Measurements from ENCODE around the gene DDX10.

- TF ChIP-seq, protein P1, sequence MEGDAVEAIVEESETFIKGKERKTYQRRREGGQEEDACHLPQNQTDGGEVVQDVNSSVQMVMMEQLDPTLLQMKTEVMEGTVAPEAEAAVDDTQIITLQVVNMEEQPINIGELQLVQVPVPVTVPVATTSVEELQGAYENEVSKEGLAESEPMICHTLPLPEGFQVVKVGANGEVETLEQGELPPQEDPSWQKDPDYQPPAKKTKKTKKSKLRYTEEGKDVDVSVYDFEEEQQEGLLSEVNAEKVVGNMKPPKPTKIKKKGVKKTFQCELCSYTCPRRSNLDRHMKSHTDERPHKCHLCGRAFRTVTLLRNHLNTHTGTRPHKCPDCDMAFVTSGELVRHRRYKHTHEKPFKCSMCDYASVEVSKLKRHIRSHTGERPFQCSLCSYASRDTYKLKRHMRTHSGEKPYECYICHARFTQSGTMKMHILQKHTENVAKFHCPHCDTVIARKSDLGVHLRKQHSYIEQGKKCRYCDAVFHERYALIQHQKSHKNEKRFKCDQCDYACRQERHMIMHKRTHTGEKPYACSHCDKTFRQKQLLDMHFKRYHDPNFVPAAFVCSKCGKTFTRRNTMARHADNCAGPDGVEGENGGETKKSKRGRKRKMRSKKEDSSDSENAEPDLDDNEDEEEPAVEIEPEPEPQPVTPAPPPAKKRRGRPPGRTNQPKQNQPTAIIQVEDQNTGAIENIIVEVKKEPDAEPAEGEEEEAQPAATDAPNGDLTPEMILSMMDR (IDR thresholded peaks at IDR 0.05): no peak
- no peak for TF ChIP-seq ZFX (IDR thresholded peaks at IDR 0.05; ENCODE audit: borderline replicate concordance)
These were observed 221.3 kb downstream of the DDX10 start for GRCh38 chr11:108886005-108886659.
